ENCODE results near the gene RNU6-7.

DNA sequence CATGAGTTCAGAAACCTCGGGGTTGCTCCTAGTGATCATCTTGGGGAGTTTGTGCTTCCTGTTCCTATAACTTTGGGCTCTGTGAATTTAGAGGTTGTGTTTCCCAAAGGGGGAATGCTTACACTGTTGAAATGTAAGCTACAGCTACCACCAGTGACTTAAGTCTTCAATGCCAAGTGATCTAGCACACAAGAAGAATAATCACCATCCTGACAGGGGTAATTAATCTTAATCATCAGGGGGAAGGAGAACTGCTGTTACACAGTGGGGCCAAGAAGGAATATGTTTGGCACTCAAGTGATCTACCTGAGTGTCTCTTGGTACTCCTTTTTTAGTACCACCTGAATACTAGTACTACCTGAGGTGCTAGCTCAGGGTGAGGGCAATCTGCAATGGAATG lies 34.9 kb upstream of the RNU6-7 start:
- TF ChIP-seq, protein P1, sequence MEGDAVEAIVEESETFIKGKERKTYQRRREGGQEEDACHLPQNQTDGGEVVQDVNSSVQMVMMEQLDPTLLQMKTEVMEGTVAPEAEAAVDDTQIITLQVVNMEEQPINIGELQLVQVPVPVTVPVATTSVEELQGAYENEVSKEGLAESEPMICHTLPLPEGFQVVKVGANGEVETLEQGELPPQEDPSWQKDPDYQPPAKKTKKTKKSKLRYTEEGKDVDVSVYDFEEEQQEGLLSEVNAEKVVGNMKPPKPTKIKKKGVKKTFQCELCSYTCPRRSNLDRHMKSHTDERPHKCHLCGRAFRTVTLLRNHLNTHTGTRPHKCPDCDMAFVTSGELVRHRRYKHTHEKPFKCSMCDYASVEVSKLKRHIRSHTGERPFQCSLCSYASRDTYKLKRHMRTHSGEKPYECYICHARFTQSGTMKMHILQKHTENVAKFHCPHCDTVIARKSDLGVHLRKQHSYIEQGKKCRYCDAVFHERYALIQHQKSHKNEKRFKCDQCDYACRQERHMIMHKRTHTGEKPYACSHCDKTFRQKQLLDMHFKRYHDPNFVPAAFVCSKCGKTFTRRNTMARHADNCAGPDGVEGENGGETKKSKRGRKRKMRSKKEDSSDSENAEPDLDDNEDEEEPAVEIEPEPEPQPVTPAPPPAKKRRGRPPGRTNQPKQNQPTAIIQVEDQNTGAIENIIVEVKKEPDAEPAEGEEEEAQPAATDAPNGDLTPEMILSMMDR (IDR thresholded peaks at IDR 0.05 in 2 of 3, conservative IDR thresholded peaks at IDR 0.05 in 1 of 3; ENCODE audit: control insufficient read depth in 2 of 3, extremely low read depth in 1 of 3, insufficient read depth in 1 of 3, low read depth in 3 of 3, low read length in 3 of 3): no peak
- TF ChIP-seq BRCA1 (IDR thresholded peaks at IDR 0.05; ENCODE audit: low read depth, low read length): no peak
- TF ChIP-seq NBN (IDR thresholded peaks at IDR 0.05): no peak
- no peak for TF ChIP-seq ZBED1 (IDR thresholded peaks at IDR 0.05; ENCODE audit: borderline replicate concordance)

Data from GM12878 (cell line).